GM15510 (cell line): ENCODE data around the gene ANO3.

Experiments
- POLR2A ChIP-seq: IDR thresholded peaks from 3 replicates; pipeline ENCODE4 v1.6.1; 2011; ENCODE audit warnings: borderline replicate concordance; ENCODE audit not compliant: insufficient read length; ENCODE audit errors: extremely low read depth

The ANO3 gene

GRCh38 chr11:26331911-26332571 is at the start of gene ANO3:
Gene ANO3 (plus strand): TSS chr11:26332130. CDS start chr11:26332276, 146 bp downstream.
- TF ChIP-seq POLR2A: no peak

- no peak for TF ChIP-seq POLR2A
Observed at GRCh38 chr11:26283852-26284408, 48.0 kb upstream of the ANO3 start.

- no peak for TF ChIP-seq POLR2A
Observed at GRCh38 chr11:26285608-26286007, 46.3 kb upstream of the ANO3 start.

- TF ChIP-seq POLR2A: no peak
Observed at GRCh38 chr11:26286472-26287066, 45.4 kb upstream of the ANO3 start.

GRCh38 chr11:26287067-26287518 is 44.8 kb upstream of the ANO3 start:
- TF ChIP-seq POLR2A: no peak

- no peak for TF ChIP-seq POLR2A
Observed at GRCh38 chr11:26297189-26297975, 34.5 kb upstream of the ANO3 start.

- no peak for TF ChIP-seq POLR2A
Observed at GRCh38 chr11:26319906-26320305, 12.0 kb upstream of the ANO3 start.

- TF ChIP-seq POLR2A: no peak
Observed at GRCh38 chr11:26321516-26321915, 10.4 kb upstream of the ANO3 start.

- no peak for TF ChIP-seq POLR2A
Observed at GRCh38 chr11:26322335-26323067, 9.4 kb upstream of the ANO3 start.

- no peak for TF ChIP-seq POLR2A
Observed at GRCh38 chr11:26323837-26324236, 8.1 kb upstream of the ANO3 start.

GRCh38 chr11:26324270-26324669 is 7.7 kb upstream of the ANO3 start:
- TF ChIP-seq POLR2A: no peak

- TF ChIP-seq POLR2A: no peak
Observed at GRCh38 chr11:26326793-26327400, 5.0 kb upstream of the ANO3 start.

- no peak for TF ChIP-seq POLR2A
Observed at GRCh38 chr11:26329206-26329605, 2.7 kb upstream of the ANO3 start.

- no peak for TF ChIP-seq POLR2A
Observed at GRCh38 chr11:26330262-26330661, 1.7 kb upstream of the ANO3 start.

- TF ChIP-seq POLR2A: no peak
Observed at GRCh38 chr11:26332572-26332915, 614 bp downstream of the ANO3 start.

- TF ChIP-seq POLR2A: no peak
Observed at GRCh38 chr11:26333906-26334305, 2.0 kb downstream of the ANO3 start.
